ENCODE data around the gene AFF2.

GRCh38 chrX:148991502-148991901 is 491.1 kb downstream of the AFF2 start:
- no peak for TF ChIP-seq CTCF (IDR thresholded peaks at IDR 0.05)
- no peak for TF ChIP-seq POLR2AphosphoS5 (IDR thresholded peaks at IDR 0.05; ENCODE audit: insufficient read depth in 1 of 2, low read depth in 1 of 2)
- TF ChIP-seq POLR2A (IDR thresholded peaks at IDR 0.05): no peak
